LNCaP clone FGC (cell line): ENCODE measurements around the gene ITPKA.
A peak's percentile ranks its signal among the peaks of the same experiment; 100 is the strongest.

Experiments used
- DNase-seq: peaks from one replicate; pipeline ENCODE4 v3.0.0-alpha.2; 2011; ENCODE audit warnings: low read depth
- H3K4me3 ChIP-seq: 2 replicates; pipeline ENCODE4 v1.5.1; 2011; ENCODE audit warnings: mild to moderate bottlenecking, low read depth, low read length, control low read depth
- TF ChIP-seq, protein P1 (sequence below): IDR thresholded peaks from 2 replicates; pipeline ENCODE4 v1.5.1; 2012; ENCODE audit warnings: mild to moderate bottlenecking; ENCODE audit not compliant: control insufficient read depth, insufficient read depth; ENCODE audit errors: extremely low read depth

Gene ITPKA

DNA sequence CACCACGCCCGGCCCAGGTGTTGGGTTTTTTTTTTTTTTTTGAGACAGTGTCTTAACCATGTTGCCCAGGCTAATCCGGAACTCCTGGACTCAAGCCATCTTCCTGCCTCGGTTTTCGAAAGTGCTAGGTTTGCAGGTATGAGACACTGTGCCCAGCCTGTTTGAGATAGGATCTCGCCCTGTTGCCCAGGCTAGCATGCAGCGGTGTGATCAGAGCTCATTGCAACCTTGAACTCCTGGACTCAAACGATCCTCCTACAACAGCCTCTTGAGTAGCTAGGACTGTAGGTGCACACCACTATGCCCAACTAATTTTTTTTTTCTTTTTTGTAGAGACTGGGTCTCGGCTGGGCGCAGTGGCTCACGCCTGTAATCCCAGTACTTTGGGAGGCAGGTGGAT is 20.3 kb upstream of the ITPKA start:
- no peak overlapping the region for H3K4me3 ChIP-seq
- DNase-seq, result no peak
- TF ChIP-seq, protein P1, sequence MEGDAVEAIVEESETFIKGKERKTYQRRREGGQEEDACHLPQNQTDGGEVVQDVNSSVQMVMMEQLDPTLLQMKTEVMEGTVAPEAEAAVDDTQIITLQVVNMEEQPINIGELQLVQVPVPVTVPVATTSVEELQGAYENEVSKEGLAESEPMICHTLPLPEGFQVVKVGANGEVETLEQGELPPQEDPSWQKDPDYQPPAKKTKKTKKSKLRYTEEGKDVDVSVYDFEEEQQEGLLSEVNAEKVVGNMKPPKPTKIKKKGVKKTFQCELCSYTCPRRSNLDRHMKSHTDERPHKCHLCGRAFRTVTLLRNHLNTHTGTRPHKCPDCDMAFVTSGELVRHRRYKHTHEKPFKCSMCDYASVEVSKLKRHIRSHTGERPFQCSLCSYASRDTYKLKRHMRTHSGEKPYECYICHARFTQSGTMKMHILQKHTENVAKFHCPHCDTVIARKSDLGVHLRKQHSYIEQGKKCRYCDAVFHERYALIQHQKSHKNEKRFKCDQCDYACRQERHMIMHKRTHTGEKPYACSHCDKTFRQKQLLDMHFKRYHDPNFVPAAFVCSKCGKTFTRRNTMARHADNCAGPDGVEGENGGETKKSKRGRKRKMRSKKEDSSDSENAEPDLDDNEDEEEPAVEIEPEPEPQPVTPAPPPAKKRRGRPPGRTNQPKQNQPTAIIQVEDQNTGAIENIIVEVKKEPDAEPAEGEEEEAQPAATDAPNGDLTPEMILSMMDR, result no peak

DNA sequence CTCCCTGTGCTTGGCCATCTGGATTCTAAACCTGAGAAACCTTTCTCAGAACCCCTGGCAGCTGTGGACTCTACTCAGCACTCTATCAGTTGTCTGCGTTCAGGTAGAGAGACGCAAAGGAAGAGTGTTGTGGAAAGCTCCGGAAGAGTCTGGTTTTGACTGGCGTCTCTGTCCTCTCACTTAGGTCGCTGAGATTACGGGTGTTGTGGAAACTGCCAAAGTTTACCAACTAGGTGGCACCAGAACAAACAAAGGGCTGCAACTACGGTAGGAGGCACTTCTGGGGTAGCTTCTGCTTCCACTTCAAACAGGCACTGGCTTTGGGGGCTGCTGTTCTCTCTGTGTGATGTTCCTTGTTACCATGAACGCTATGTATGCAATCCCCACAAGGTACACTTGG is 19.2 kb upstream of the ITPKA start:
- TF ChIP-seq, protein P1, result no peak
- DNase-seq, result peak; percentile 13
- H3K4me3 ChIP-seq, result no peak overlapping the region

DNA sequence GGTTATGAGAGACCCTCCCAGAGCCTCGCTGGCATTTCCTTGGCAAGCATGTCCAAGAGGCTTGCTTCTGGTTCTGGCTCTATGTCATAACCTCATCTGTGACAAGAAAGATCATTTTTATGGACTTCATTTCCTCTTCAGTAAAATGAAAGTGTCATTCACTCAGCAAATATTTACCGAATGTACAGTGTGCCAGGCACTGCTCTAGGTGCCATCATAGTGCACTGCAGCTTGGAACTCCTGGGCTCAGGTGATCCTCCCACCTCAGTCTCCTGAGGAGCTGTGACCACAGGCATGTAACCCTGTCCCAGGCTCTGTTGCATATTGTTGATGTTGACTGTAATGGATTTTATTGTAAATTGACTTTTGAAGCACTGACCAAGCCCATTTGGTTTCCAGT is 18.7 kb upstream of the ITPKA start:
- DNase-seq, result peak; percentile 86
- TF ChIP-seq, protein P1, result no peak
- H3K4me3 ChIP-seq, result no peak overlapping the region

DNA sequence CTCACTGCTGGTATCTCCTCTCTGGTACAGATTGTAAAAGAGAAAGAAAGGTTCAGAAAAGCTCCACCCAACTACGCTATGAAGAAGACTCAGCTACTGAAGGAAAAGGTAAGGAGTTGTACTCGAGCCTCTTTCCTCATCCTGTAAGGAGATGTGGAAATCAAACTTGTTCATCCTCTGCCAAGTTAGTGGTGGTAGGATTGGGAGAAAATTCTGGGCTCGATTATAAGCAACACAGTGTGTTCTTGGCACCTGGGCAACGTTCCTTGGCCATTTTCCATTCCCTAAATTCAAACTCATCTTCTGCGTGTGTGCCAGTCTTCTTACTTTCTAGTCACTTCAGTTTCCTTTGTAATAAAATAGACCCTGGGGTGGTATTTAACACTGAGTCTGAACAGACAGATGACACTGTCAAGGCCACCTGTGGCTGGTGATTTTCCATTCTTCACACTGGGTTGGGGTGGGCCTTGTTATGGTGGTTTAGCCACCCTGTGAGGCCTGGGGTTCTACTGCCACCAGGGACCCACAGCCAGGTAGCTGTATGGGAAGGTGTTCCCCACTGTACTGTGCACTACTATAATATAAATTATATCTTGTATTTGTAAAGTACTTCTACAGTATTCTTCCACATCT is 17.1 kb upstream of the ITPKA start:
- H3K4me3 ChIP-seq, result no peak overlapping the region
- peak; percentile 7 for DNase-seq
- TF ChIP-seq, protein P1, result no peak

DNA sequence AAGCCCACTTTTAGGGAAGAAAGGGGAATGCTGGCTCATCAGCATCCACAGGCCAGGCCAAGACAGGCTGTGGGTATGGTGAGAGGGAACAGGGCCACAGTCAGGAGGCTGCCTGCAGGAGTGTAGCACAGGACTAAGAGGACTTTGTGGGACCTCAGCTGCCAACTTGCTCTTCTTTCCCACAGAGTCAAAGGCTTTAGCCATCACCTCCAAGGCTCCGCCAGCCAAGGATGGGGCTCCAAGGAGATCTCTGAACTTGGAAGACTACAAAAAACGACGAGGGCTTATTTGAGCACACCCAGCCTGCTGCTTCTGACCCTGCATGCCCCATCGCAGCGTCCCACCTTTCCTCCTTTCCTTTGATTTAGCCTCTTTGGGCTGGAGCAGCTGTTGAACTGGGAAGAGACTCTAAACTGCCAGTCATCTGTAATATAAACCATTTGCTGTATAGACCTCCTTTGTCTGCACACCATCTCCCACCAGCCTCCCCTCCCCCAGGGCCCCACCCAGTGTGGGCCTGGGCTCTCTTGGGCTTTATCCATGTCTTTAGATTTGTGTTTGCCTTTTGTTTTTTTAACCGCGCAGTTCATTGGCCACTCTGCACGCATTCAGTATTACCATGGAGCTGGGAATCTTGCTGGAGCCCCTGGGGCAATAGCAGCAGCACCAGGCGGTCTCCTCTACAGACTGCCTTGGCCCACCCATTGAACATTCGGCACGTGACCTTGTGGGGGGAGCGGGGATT is 13.1 kb upstream of the ITPKA start:
- DNase-seq, result no peak
- TF ChIP-seq, protein P1, result no peak
- no peak overlapping the region for H3K4me3 ChIP-seq

DNA sequence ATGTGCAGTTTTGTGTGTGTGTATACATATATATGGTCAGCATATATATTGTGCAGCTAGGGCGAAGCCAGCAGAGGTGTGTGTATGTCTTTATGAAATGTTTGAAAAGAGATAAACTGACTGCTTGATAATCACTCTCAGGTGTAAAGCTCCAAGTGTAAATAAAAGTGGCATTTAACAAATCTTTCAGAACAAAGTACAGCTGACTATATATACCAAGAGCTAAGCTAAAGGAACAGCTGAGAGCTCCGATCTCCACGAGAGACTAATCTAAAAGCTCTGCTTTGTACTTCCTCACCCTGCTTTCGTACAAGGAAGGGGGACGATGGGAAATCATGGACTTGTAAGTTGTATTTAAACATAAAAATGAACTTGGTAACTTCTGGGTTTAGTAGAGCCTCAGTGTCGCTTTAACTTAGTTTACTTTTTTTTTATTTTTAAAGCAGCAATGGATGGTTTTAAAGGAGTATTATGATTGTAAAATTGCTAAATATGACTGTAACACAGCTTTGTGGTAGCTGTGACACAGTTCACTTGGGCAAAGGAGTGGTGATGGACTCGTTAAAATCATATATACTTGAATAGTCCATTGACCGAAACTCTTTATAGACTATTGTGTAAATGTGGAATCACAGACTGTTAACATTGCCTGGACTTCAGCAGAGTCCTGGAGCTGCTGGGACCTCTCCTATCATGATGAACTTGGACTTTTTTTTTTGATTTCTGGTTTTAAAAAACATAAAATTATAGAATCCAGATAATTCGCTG is 11.4 kb upstream of the ITPKA start:
- DNase-seq, result no peak
- TF ChIP-seq, protein P1, result no peak
- H3K4me3 ChIP-seq, result no peak overlapping the region
